Stimulated activated CD8-positive, alpha-beta memory T cell treated with anti-CD3 and anti-CD28 coated beads, Interleukin-7, amount 100 ng/mL, for 4 hours (primary cell): ENCODE data around the gene PAIP2B.

Experiments
- DNase-seq, 2 donors: peaks; one replicate each; pipeline ENCODE4 v3.0.0-alpha.2; 2020; ENCODE audit warnings: low read depth in 2 of 2

Gene PAIP2B

GRCh38 chr2:71153585-71154224 lies 73.2 kb downstream of the PAIP2B start:
- no peak for DNase-seq

- DNase-seq: no peak
Observed at GRCh38 chr2:71151620-71152019, 75.3 kb downstream of the PAIP2B start.

GRCh38 chr2:71150082-71150816 lies 76.7 kb downstream of the PAIP2B start:
- DNase-seq: no peak

- no peak for DNase-seq
Observed at GRCh38 chr2:71148506-71149063, 78.3 kb downstream of the PAIP2B start.

- DNase-seq: no peak
Observed at GRCh38 chr2:71143782-71144181, 83.1 kb downstream of the PAIP2B start.

GRCh38 chr2:71136174-71136573 lies 90.7 kb downstream of the PAIP2B start:
- DNase-seq: no peak

- no peak for DNase-seq
Observed at GRCh38 chr2:71133603-71134002, 93.3 kb downstream of the PAIP2B start.
